EL (cell line): ENCODE results near the gene TRPC4AP.
"Not testable (repeated sequence)": the region's sequence is repeated elsewhere in the genome, so short reads cannot be mapped to it uniquely, and the experiment has no call there.

Source experiments
- DNase-seq: peaks from one replicate; pipeline ENCODE4 v3.0.0-alpha.2; 2016

The TRPC4AP gene

DNA sequence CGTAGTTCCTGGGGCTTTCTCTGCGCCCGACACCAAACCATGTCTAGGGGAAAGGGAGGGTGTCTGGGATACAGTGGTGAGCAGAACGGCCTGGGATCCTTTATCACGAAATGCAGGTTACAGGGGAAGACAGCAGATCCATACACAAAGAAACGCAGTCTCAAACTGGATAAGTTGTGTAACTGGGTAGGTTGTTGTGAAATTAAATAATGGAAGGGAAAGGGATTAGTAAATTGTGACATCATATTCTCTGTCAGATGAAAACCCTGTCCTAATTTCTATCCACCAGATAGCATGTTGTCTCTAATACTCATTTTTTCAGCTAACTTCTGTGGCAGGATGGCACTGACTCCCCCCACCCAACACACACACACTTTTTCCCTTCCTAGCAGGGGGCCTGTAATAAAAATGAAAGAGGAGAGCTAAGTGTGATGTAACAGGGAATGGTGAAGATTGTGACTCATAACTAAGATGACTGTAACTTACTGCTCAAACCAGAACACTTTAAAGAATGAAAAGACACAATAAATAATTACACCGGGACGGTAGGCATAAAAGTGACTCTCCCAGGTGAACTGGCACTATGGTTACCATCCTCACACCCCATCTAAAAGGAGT is 769 bp upstream of the TRPC4AP start:
- DNase-seq, result peak; percentile 77

DNA sequence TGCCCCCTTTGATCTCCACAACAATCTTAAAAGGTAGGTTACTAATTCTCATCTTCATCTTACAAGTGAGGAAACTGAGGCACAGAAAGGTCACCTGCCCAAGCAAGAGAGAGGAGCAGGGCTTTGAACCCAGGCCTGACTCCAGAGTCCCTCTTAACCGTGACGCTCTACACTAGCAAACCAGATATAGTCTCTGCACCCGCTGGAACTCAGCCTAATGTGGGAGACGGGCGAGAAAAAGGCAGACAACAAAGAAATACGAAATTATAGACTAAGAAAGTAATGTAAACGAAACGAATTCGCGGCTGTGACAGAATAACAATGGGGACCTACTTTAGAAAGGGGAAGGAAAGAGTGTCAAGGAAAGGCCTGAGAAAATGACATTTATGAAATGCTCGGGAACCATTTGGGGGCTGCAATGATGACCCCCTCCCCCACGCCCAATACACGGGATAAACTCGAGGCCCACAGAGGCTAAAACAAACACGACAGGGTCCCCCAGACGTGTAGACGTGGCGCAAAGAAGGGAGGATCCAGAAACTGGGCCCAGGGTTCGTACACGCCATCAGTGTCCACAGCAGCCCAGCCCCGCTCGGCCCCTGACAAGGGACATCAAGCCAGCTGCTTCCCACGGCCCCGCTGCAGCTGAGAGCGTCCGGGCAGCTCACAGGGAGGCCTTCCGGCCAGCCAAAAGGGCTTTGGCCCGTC is 637 bp downstream of the TRPC4AP start:
- peak; percentile 24 for DNase-seq

DNA sequence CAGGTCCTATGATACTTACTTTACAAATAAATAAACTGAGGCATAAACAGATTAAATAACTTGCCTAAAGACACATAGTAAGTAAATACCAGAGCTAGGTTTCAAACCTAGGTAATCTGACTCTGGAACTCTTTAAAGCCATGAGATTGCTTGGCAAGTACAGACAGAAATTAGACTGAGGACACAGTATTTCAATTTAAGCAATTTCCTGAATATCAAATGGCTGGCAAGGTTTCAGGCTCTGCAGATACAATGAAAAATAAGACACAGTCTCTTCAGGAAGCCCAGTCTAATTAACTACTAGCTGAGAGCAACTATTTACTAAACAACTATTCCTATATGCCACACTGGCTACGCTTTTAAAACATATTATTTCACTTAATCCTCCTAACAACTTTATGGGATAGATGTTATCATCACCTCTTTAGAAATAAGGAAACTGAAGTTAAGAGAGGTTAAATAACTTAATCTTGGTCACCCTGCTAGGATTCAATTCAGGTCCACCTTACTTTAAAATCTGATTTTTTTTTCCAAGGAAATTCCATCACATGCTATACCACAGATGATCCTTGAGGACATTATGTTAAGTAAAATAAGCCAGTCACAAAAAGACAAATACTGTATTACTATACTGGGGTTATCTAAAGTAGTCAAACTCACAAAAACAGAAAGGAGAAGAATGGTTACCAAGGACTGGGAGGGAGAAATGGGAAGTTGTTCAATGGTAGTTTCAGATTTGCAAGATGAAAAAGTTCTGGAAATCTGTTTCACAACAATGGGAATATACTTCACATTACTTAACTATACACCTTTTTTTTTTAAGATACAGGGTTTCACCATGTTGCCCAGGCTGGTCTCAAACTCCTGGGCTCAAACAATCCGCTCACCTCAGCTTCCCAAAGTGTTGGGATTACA is 4.1 kb downstream of the TRPC4AP start:
- no peak for DNase-seq

DNA sequence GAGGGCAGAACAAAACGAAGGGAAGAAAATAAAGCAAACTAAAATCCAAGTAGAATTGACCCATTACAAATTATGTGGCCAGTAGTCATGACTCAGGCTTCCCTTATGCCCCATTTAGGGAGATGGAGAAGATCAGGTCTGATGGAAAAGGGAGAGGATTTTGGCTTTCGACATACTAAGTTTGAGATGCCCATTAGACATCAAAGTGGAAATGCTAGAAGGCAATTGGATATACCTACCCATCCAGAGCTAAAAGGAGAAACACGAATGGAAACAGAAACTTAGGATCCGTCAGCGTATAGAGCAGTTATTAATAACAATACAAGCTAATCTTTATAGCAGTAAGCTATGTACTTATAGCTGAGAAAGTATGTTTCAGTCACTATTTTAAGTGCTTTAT is 4.8 kb downstream of the TRPC4AP start:
- no peak for DNase-seq

DNA sequence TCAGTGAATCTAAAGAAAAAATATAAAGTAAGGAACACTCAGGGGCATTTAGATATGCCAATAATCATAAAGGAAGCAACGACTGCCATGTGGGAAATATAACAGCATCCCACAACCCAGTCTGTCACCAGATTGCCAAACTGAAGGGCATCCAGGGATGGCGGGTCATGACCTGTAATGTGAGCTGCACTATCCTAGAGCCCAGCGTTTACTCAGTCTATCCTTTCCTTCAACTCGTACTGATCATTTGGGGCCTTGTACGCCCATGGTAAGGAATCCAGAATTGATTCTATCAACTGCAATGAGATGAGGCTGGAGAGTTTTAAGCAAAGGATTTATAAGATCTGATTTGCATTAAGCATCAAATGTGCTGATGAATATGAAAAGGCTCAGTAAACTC is 5.3 kb downstream of the TRPC4AP start:
- no peak for DNase-seq

DNA sequence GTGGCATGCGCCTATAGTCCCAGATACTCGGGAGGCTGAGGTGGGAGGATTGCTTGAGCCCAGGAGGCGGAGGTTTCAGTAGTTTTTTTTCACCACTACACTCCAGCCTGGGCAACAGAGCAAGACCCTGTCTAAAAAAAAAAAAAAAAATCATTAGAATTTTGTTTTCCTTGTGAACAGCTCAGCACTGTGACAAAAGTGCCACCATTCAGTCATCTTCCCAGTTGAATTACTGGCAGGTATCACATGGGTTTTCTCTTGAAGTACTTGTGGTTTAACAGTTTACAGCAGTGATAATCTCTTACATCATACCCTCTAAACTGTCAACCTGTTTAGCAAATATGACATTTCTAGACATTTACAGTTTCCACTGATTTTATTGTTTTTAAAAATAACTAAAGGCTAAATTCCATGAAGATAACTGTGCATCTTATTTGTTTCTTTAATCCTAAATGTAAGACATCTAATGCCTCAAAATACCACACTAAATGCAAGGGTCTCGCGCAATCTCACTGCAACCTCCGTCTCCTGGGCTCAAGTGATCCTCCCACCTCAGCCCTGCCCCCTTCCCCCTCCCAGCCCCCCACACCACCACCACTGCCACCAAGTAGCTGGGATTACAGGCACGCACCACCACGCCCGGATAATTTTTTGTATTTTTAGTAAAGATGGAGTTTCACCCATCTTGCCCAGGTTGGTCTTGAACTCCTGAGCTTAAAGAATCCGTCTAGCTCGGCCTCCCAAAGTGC is 7.0 kb downstream of the TRPC4AP start:
- DNase-seq, result no peak

DNA sequence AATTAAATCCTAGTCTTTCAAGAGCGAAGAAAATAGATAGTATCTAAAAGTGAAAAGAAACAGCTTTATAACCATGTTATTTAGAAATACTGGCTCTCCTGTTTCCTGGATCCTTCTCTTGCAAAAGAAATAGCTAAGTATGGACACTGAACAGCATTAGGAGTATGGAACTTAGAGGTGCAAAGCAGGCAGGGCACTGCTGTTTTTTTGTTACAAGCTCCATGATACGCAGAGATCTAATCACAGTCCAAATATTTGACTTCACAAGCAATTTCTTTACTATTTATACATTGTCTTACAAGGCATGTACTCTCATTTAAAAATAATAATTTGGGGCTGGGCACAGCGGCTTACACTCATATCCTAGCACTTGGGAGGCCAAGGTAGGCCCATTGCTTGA is 7.6 kb downstream of the TRPC4AP start:
- DNase-seq, result no peak

DNA sequence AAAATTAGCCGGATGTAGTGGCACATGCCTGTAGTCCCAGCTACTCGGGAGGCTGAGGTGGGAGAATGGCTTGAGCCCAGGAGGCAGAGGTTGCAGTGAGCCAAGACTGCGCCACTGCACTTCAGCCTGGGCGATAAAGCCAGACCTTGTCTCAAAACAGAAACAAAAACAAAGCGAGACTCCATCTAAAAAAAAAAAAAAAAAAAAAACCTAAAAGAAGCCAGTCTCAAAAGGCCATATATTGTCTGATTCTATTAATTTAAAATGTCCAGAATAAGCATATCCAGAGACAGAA is 12.3 kb downstream of the TRPC4AP start:
- DNase-seq, result not testable (repeated sequence)

DNA sequence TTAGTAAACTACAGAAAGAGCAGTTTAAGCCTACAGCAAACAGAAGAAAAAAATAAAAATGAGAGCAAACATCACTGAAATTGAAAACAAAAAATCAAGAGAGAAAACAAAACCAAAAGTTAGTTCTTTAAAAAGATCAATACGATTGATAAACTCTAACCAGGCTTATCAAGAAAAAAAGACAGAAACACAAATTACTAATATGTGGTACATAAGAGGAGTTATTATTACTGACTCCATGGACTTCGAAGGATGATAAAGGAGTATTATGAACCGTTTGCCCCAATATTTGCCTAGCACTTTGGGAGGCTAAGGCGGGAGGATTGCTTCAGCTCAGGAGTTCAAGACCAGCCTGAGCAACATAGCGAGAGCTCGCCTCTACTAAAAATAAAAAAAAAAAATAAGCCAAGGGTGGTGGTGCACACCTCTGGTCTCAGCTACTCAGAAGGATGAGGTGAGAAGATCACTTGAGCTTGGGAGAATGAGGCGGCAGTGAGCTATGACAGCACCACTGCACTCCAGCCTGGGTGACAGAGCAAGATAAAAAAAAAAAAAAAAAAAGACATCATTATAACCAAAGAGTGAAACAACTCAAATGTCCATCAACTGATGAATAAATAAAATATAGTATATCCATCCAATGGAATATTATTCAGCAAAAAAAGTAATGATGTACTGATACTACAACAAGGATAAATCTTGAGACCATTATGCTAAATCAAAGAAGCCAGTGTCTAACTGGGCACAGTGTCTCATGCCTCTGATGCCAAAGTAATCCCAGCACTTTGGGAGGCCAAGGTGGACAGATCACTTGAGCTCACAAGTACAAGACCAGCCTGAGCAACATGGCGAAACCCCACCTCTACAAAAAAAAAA is 12.9 kb downstream of the TRPC4AP start:
- no peak for DNase-seq

DNA sequence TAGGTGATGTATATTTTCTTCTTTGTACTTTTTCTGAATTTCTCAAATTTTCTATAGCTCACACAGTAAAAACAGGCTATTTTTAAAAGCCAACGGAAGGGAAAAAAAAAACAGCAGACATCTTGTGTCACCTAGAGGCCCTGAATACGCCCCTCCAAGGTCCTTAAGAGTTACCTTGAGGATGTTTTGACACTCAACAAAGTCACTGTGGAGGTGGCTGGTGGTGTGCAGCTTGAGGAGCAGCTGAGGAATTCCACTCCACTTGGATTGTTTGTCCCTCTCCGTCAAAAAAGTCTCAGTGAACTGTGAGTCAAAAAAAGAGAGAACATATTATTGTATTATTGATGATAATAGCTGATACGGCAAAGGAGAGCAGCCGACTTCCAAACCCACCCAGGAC is 14.7 kb downstream of the TRPC4AP start:
- no peak for DNase-seq

DNA sequence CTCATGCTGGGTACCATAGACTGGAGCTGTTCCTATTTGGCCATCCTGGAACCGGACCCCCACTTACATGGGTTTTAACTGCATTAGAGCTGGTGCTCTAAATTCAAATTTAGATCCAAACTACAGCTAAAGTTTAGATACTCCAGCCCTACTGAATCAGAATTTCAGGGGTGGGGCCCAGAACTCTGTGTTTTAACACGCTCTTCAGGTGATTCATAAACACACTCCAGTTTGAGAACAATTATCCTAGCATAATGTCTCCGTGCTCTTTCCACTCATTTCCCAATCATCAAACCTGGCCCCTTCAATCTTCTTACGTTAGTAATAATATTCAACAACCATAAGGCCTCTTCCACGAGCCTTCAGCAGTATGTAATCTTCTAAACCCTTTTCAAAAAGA is 15.3 kb downstream of the TRPC4AP start:
- no peak for DNase-seq

DNA sequence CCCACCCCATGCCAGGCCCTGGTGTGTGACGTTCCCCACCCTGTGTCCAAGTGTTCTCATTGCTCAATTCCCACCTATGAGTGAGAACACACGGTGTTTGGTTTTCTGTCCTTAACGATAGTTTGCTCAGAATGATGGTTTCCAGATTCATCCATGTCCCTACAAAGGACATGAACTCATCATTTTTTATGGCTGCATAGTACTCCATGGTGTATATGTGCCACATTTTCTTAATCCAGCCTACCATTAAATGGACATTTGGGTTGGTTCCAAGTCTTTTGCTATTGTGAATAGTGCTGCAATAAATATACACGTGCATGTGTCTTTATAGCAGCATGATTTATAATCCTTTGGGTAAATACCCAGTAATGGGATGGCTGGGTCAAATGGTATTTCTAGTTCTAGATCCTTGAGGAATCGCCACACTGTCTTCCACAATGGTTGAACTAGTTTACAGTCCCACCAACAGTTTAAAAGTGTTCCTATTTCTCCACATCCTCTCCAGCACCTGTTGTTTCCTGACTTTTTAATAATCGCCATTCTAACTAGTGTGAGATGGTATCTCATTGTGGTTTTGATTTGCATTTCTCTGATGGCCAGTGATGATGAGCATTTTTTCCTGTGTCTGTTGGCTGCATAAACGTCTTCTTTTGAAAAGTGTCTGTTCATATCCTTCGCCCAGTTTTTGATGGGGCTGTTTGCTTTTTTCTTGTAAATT is 21.0 kb downstream of the TRPC4AP start:
- not testable (repeated sequence) for DNase-seq

DNA sequence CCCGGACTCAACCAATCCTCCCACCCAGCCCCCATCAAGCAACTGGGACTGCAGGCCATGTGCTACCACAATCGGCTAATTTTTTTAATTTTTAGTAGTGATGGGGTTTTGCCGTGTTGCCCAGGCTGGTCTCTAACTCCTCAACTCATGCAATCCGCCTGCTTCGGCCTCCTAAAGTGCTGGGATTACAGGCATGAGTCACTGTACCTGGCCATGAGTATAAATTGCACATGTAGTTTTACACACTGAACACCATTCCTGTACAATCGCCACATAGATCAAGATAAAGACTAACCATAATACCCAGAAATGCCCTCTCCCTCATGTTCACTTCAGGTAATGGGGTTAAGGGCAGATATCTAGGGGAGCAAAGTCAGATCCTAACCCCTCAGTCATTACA is 26.4 kb downstream of the TRPC4AP start:
- no peak for DNase-seq

DNA sequence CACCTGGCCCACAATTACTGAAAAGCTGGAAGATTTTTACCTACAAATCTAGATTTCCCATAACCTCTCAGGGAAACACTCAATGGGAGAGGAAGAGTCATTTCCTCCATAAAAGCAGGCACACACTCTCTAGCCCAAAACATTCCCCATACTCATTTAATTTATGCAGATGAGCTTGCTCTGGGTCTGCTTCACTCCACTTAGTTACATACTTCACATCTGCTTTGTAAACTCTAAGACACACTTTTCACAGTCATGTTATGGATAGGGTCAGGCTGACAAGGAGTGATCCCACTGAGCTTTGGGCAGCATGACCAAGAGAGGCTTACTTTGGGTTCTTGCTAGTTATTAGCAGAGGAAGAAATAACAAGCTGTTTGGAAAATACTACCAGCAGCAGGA is 27.4 kb downstream of the TRPC4AP start:
- no peak for DNase-seq

DNA sequence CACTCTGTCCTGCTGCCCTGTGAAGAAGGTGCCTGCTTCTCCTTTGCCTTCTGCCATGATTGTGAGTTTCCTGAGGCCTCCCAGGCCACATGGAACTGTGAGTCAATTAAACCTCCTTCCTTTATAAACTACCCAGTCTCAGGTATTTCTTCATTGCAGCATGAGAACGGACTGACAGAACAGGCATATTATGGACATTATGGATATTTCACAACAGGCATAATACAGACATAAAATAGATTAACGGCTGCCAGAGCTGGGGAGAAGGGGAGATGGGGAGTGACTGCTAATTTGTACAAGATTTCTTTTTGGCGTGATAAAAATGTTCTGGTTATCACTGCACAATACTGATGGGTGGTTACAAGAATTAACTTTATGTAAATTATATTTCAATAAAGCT is 29.4 kb downstream of the TRPC4AP start:
- no peak for DNase-seq

DNA sequence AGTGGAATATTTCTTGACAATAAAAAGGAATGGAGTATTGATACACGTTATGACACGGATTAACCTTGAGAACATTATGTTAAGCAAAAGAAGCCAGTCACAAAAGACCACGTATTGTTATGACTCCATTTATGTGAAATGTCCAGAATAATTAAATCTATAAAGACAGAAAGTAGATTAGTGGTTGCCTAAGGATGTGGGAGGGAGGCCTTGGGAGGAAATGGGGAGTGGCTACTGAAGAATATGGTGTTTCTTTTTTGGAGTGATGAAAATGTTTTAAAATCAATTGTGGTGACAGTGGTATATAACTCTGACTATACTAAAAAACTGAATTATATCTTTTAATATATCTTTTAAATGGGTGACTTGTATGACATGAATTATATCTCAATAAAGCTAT is 30.1 kb downstream of the TRPC4AP start:
- no peak for DNase-seq

DNA sequence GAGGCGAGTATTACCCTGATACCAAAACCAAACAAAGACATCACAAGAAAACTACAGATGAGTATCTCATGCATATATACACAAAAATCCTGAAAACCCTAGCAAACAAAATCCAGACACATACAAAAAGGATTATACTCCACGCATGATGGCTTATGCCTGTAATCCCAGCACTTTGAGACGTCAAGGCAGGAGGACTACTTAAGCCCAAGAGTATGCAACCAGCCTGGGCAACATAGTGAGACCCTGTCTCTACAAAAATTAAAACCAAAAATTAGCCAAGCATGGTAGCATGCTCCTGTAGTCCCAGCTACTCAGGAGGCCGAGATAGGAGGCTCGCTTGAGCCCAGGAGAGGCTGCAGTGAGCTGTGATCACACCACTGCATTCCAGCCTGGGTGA is 32.4 kb downstream of the TRPC4AP start:
- no peak for DNase-seq

DNA sequence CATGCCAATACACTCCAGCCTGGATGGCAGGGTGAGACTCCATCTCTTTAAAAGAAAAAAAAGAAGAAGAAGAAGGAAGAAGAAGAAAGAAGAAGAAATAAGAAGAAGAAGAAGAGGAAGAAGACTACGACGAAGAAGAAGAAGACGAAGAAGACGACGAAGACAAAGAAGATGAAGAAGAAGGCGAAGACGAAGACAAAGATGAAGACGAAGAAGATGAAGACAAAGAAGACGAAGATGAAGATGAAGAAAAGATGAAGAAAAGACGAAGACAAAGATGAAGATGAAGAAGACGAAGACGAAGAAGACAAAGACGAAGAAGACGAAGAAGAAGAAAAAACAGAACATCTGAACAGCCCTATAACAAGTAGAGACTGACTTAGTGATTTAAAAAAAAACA is 33.0 kb downstream of the TRPC4AP start:
- no peak for DNase-seq

DNA sequence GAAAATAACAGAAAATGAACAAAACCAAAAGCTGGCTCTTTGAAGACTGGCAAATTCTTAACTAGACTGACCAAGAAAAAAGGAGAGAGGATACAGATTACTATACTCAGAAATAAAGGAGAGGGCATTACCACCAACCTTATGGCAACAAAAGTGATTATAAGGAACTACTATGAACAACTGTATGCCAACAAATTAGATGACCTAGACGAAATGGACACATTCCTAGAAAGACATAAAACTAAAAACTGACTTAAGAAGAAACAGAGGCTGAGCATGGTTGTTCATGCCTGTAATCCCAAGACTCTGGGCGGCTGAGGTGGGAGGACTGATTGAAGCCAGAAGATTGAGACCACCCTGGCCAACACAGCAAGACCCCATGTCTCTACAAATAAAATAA is 33.5 kb downstream of the TRPC4AP start:
- DNase-seq, result no peak

DNA sequence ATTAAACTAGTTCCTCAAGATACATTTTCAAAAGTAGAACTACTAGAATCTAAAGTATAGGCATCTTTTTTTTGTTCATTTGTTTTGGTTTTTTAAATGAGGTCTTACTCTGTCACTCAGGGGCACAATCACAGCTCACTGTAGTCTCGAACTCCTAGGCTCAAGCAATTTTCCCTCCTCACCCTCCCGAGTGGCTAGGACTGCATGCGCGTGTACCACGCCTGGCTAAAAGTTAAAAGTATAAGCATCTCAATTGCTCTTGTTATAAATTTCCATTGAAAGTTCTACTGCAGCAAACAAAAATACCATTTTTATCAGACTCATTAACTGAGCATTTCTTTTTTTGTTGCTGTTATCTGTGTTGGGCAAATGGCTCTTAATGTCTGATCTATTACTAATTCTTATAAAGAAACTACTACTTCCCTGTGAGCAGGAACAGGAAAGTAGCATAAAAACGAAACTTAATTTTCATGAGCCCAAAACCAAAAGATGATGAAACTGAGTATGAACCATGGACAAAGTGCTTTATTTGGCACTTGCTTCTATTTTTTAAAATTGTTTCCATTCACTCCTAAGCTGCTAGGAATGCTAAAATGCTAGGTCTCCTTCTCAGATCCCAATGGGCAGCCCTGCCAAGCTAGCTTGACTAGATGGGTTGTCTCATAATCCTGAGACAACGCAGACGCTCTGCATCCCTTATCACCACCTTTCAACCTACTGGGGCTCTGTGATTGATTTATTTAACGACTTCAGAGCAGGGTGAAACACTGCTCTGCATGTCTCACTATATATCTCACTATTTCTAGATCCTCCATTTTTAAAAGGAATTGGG is 36.9 kb downstream of the TRPC4AP start:
- peak; percentile 43 for DNase-seq

DNA sequence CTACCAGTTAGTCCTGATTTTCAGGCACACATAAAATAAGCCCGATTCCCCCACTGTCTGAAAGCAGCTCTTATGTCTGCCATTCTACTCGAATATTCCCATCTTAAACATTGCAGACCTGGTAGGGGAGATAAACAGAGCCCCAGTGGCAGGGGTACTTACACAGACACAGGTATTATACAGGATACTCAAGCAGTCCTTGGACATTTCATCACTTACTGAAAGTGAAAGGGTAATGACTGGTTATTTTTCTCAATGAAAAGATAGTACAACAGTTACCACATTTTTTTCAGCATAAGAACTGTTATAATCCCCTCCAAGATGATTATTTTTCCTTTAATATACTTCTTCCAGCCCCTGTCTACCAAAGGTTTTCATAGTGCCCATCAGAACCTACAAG is 37.8 kb downstream of the TRPC4AP start:
- DNase-seq, result no peak
